ENCODE data around the gene DNAJC9.

- TF ChIP-seq CTCF (conservative IDR thresholded peaks at IDR 0.05; ENCODE audit: low read length), result no peak
- no peak for TF ChIP-seq EZH2phosphoT487 (IDR thresholded peaks at IDR 0.05; ENCODE audit: borderline replicate concordance, low read depth, low read length)
These were observed 40.7 kb downstream of the DNAJC9 start for GRCh38 chr10:73206385-73206784.

All from OCI-LY7 (cell line).